ENCODE data around the gene CEP76. TPM values are rescaled to one million over a fixed set of nuclear protein-coding genes. Genes with fewer than 3 reads are reported as not detected.

CEP76 gene
- total and polyA plus RNA-seq, 5 donors, result 2.3 to 4.2 (median 3.6) TPM

DNA sequence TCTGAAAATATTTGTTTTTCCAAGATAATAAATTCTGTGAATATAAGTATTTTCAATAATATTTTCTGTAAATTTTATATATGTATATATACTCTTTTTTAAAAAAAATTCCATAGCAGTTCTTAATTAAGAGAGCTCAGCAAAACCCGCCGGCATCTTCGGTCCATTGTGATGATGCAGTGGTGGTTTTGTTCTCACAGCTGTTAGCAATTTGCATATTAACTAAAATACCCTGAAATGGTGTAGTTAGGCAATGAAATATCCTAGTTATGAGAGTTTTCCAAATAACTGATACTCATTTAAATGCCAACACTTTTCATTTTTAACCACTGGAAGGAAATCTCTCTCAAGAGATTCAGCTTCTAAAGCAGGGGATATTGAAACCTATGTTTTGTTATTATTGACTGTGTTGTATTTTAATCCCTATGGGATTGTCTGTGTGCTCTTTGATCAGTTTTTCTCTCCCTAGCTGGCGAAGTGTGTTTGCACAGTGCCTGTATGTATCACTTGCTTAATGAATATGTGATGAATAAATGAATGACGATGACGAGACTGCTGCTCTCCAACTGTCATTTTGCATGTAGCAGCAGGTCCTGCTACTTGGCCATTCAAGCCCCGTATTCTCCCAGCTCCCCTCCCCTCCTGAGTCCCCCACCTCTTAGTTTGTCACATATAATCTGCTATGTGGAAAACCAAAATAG is 42.7 kb upstream of the CEP76 start:
- Histone ChIP-seq H3K4me3 (ENCODE audit: low read length) (no peak overlapping the region), H3K9me3 (ENCODE audit: control insufficient read depth, low read length) (no peaks in the 10 kb centered on the region), H3K4me1 (ENCODE audit: control insufficient read depth, insufficient read depth, low read length) (no peaks in the 10 kb centered on the region), H3K27ac (ENCODE audit: low read length) (no peak overlapping the region), H3K27me3 (ENCODE audit: control insufficient read depth, insufficient read depth) (no peaks in the 10 kb centered on the region)
- intact Hi-C loops (cut with DNase I), result loop anchor here in 1 of 4 donors (5.0 kb wide), 1 partner anchor 187 kb away; no protein-coding TSS in a partner anchor
- ATAC-seq, result no peak
- DNase-seq, result no peak
- 87% methylated on average over 7 of the region's 7 CpGs for WGBS

DNA sequence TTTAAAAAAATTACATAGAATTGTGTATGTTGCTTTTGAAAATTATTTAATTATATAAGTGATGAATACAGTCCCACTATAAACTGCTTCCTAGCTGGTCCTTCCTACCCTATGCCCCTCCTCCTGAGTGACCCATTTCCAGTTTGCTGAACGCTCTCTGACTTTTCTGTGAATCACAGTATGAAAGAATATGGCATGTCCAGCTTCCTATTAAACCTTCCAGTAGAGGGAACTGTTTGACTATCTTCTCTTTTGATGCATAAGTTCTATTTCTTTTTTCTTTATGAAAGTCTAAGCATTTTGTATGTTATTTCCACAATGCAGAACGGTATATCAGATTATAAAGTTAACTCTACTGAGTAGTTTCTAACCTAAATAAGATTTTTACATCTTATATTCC is 41.6 kb upstream of the CEP76 start:
- Histone ChIP-seq H3K4me3 (ENCODE audit: low read length) (no peak overlapping the region), H3K27me3 (ENCODE audit: control insufficient read depth, insufficient read depth) (no peaks in the 10 kb centered on the region), H3K27ac (ENCODE audit: low read length) (no peak overlapping the region), H3K9me3 (ENCODE audit: control insufficient read depth, low read length) (no peaks in the 10 kb centered on the region), H3K4me1 (ENCODE audit: control insufficient read depth, insufficient read depth, low read length) (no peaks in the 10 kb centered on the region)
- WGBS, result 2% methylated on average over 2 of the region's 2 CpGs
- intact Hi-C loops (cut with DNase I), result loop anchor here in 2 of 4 donors (5.0 kb wide), 1 partner anchor 193 kb away; no protein-coding TSS in a partner anchor
- ATAC-seq (peak; percentile 57 to 62), DNase-seq (no peak)

- WGBS, result 80% methylated on average over 5 of the region's 5 CpGs
- Histone ChIP-seq H3K4me1 (ENCODE audit: control insufficient read depth, insufficient read depth, low read length) (no peaks in the 10 kb centered on the region), H3K9me3 (ENCODE audit: control insufficient read depth, low read length) (no peaks in the 10 kb centered on the region), H3K27ac (ENCODE audit: low read length) (no peak overlapping the region), H3K4me3 (ENCODE audit: low read length) (no peak overlapping the region), H3K27me3 (ENCODE audit: control insufficient read depth, insufficient read depth) (no peaks in the 10 kb centered on the region)
- no peak for DNase-seq
- no peak for ATAC-seq
- intact Hi-C loops (cut with DNase I), result loop anchor here in 2 of 4 donors (5.0 kb wide), 1 partner anchor 195 kb away; no protein-coding TSS in a partner anchor
Measured at GRCh38 chr18:12742453-12742852, 39.9 kb upstream of the CEP76 start.

GRCh38 chr18:12741351-12741750 is 38.8 kb upstream of the CEP76 start:
- H3K4me1 ChIP-seq (ENCODE audit: control insufficient read depth, insufficient read depth, low read length), result no peaks in the 10 kb centered on the region
- intact Hi-C loops (cut with DNase I), result loop anchor here in 2 of 4 donors (5.0 kb wide), 1 partner anchor 196 kb away; no protein-coding TSS in a partner anchor
- no peak for ATAC-seq

GRCh38 chr18:12737243-12737902 is 34.9 kb upstream of the CEP76 start:
- WGBS, result 87% methylated on average over 19 of the region's 19 CpGs
- Histone ChIP-seq H3K27ac (ENCODE audit: low read length) (no peak overlapping the region), H3K27me3 (ENCODE audit: control insufficient read depth, insufficient read depth) (no peaks in the 10 kb centered on the region), H3K4me3 (ENCODE audit: low read length) (no peak overlapping the region), H3K4me1 (ENCODE audit: control insufficient read depth, insufficient read depth, low read length) (no peaks in the 10 kb centered on the region), H3K9me3 (ENCODE audit: control insufficient read depth, low read length) (no peaks in the 10 kb centered on the region)
- ATAC-seq (no peak), DNase-seq (no peak)
- intact Hi-C loops (cut with DNase I), result no loop called here

More at GRCh38 chr18:12741351-12741750, 38.8 kb upstream of the CEP76 start:
- Histone ChIP-seq H3K27ac (ENCODE audit: low read length) (no peak overlapping the region), H3K9me3 (ENCODE audit: control insufficient read depth, low read length) (no peaks in the 10 kb centered on the region), H3K4me3 (ENCODE audit: low read length) (no peak overlapping the region), H3K27me3 (ENCODE audit: control insufficient read depth, insufficient read depth) (no peaks in the 10 kb centered on the region)
- 86% methylated on average over 6 of the region's 6 CpGs for WGBS
- no peak for DNase-seq

DNA sequence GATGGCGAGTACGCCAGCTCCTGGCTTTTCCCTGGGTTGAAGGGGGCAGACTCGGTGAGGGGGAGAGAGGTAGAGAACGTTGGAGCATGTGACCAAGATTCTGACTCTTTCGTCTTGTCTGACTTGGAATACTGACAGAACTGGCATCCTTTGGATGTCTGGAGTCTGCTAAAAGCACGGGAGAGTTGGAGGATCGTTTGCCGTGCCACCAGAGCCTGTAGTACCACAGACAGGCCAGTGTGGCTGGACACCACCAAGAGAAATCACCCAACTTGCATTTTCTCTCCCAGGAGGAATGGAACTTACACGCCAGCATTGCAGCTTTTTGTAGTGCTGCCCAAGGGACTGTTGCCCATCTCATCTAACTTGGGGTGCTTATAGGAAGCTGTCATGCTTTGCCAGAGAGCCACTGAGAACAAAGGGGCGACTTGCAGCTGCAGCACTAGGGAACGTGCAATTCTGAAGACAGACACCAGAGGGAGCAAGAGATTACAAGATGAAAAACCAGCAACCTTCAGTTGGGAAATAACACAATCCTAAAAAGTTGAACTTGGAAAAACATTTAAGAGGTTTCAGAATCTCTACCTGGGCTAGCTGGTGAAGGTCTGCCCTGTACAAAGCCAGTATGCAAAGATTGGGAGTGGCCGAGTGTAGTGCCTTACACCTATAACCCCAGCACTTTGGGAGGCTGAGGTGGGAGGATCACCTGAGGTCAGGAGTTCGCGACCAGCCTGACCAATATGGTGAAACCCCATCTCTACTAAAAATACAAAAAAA is 24.4 kb upstream of the CEP76 start:
- WGBS, result 64% methylated on average over 14 of the region's 14 CpGs
- Histone ChIP-seq H3K27me3 (ENCODE audit: control insufficient read depth, insufficient read depth) (no peaks in the 10 kb centered on the region), H3K4me3 (ENCODE audit: low read length) (no peak overlapping the region), H3K9me3 (ENCODE audit: control insufficient read depth, low read length) (no peaks in the 10 kb centered on the region), H3K4me1 (ENCODE audit: control insufficient read depth, insufficient read depth, low read length) (no peaks in the 10 kb centered on the region), H3K27ac (ENCODE audit: low read length) (no peak overlapping the region)
- ATAC-seq (peak; percentile 29 to 47), DNase-seq (no peak)
- intact Hi-C loops (cut with DNase I), result loop anchor here in 2 of 4 donors (1.0 to 5.0 kb wide), 3 partner anchors 204 to 207 kb away; no protein-coding TSS in a partner anchor

DNA sequence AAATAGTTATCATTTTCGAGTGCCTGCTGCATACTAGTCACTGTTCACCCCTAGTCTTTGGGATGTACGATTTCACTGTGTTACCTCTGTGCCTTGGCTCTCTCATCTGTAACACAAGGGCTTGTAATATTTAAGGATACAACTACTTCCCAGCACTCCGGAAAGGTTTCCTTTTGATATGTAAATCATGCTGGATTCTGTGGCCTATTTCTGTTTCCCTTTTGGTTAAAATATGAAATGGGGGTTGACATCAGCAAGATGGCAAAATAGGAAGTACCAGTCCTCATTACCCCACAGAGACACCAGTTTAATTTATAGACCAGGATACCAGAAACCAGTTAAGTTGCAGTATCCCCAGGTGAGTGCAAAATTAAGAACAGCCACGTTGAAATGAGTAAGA is 23.8 kb upstream of the CEP76 start:
- H3K27ac ChIP-seq (ENCODE audit: low read length), result no peak overlapping the region
- 63% methylated on average over 4 of the region's 4 CpGs for WGBS
- no peaks in the 10 kb centered on the region for H3K4me1 ChIP-seq (ENCODE audit: control insufficient read depth, insufficient read depth, low read length)
- no peak for DNase-seq
- H3K9me3 ChIP-seq (ENCODE audit: control insufficient read depth, low read length), result no peaks in the 10 kb centered on the region
- H3K4me3 ChIP-seq (ENCODE audit: low read length), result no peak overlapping the region
- no peak for ATAC-seq
- no peaks in the 10 kb centered on the region for H3K27me3 ChIP-seq (ENCODE audit: control insufficient read depth, insufficient read depth)
- intact Hi-C loops (cut with DNase I), result loop anchor here in 2 of 4 donors (2.0 to 5.0 kb wide), 2 partner anchors 204 to 206 kb away; no protein-coding TSS in a partner anchor

- Histone ChIP-seq H3K9me3 (ENCODE audit: control insufficient read depth, low read length) (no peaks in the 10 kb centered on the region), H3K27me3 (ENCODE audit: control insufficient read depth, insufficient read depth) (no peaks in the 10 kb centered on the region), H3K27ac (ENCODE audit: low read length) (no peak overlapping the region), H3K4me1 (ENCODE audit: control insufficient read depth, insufficient read depth, low read length) (no peaks in the 10 kb centered on the region), H3K4me3 (ENCODE audit: low read length) (no peak overlapping the region)
- ATAC-seq, result no peak
- 92% methylated on average over 7 of the region's 7 CpGs for WGBS
- intact Hi-C loops (cut with DNase I), result no loop called here
- no peak for DNase-seq
Measured at GRCh38 chr18:12722731-12723130, 20.2 kb upstream of the CEP76 start.

DNA sequence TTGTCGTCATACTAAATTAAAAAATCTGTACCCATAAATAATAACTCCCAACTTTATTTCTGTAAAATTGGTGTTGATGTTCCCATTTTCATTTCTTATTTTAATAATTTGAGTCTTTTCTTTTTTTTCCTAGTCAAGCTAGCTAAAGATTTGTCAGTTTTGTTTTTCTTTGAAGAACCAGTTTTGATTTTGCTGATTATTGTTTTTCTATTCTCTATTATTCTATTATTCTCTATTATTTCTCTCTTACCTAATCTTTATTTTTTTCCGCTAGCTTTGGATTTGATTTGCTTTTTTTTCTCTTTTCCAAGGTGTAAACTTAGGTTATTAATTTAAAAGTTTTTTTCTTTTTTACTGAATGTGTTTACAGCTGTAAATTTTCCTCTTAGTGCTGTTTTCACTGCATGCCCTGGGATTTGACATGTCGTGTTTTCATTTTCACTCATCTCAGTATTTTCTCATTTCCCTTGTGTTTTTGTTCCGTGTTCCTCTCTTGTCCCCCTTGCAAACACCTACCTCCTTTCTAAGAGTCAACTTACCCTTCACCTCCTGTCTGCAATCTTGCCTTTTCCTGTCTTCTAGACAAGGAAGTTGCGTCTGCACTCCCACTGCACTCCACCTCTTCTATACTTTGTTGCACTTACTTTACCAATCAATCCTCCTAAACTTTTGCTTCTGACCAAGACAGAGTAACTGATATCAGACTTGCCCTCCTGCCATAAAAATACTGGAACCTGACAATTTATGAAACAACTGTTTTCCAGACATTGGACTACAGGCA is 19.2 kb upstream of the CEP76 start:
- no peak overlapping the region for H3K27ac ChIP-seq (ENCODE audit: low read length)
- WGBS, result 85% methylated on average over 5 of the region's 5 CpGs
- no peaks in the 10 kb centered on the region for H3K4me1 ChIP-seq (ENCODE audit: control insufficient read depth, insufficient read depth, low read length)
- ATAC-seq (no peak), DNase-seq (no peak)
- H3K9me3 ChIP-seq (ENCODE audit: control insufficient read depth, low read length), result no peaks in the 10 kb centered on the region
- H3K4me3 ChIP-seq (ENCODE audit: low read length), result no peak overlapping the region
- intact Hi-C loops (cut with DNase I), result no loop called here
- H3K27me3 ChIP-seq (ENCODE audit: control insufficient read depth, insufficient read depth), result no peaks in the 10 kb centered on the region

- H3K27ac ChIP-seq (ENCODE audit: low read length), result no peak overlapping the region
- 95% methylated on average over 5 of the region's 5 CpGs for WGBS
- DNase-seq, result no peak
Measured at GRCh38 chr18:12711446-12711845, 8.9 kb upstream of the CEP76 start.

More at GRCh38 chr18:12711446-12711845, 8.9 kb upstream of the CEP76 start:
- no peaks in the 10 kb centered on the region for H3K9me3 ChIP-seq (ENCODE audit: control insufficient read depth, low read length)
- intact Hi-C loops (cut with DNase I), result no loop called here
- H3K27me3 ChIP-seq (ENCODE audit: control insufficient read depth, insufficient read depth), result no peaks in the 10 kb centered on the region
- H3K4me1 ChIP-seq (ENCODE audit: control insufficient read depth, insufficient read depth, low read length), result no peaks in the 10 kb centered on the region
- ATAC-seq, result no peak
- H3K4me3 ChIP-seq (ENCODE audit: low read length), result no peak overlapping the region

Measured in right cardiac atrium (tissue), 5 donors.